Kidney (tissue), 14 donors: ENCODE results near the gene MIB1. TPM values are rescaled to one million over a fixed set of nuclear protein-coding genes. Genes with fewer than 3 reads are reported as not detected.

ENCODE experiments used
- DNase-seq, 5 donors: peaks; one replicate each; pipeline ENCODE4 v3.0.0-alpha.2; 2013 to 2020
- FAIRE-seq: peaks from 2 replicates; lab custom pipeline; 2012; peaks lifted over from hg19 to GRCh38; lab: Jason Lieb, UNC
- H3K27ac ChIP-seq, 2 donors: one replicate each; pipeline ENCODE4 v1.7.0; 2013; ENCODE audit warnings: low read depth in 2 of 2, low read length in 2 of 2, inconsistent platforms in 1 of 2
- H3K27me3 ChIP-seq: one replicate; pipeline ENCODE4 v1.7.1; 2013; ENCODE audit warnings: low read length, inconsistent platforms; ENCODE audit not compliant: control insufficient read depth, insufficient read depth
- H3K36me3 ChIP-seq, 3 donors: one replicate each; pipeline versions ENCODE4 v1.7.0 to v1.7.1; 2013; ENCODE audit warnings: low read length in 3 of 3, control low read depth in 1 of 3, inconsistent platforms in 1 of 3; ENCODE audit not compliant: insufficient read depth in 3 of 3, control insufficient read depth in 2 of 3
- H3K4me1 ChIP-seq, 3 donors: one replicate each; pipeline versions ENCODE4 v1.7.0 to v1.7.1; 2013; ENCODE audit warnings: low read length in 3 of 3, inconsistent platforms in 1 of 3, low read depth in 1 of 3; ENCODE audit not compliant: control insufficient read depth in 2 of 3, insufficient read depth in 2 of 3
- H3K4me3 ChIP-seq, 3 donors: one replicate each; pipeline versions ENCODE4 v1.7.0 to v1.8.1; 2013; ENCODE audit warnings: low read length in 3 of 3, control low read depth in 1 of 3, inconsistent platforms in 1 of 3
- H3K9ac ChIP-seq, 3 donors: one replicate each; pipeline versions ENCODE4 v1.7.0 to v1.7.1; 2013; ENCODE audit warnings: low read length in 3 of 3, control low read depth in 1 of 3, inconsistent platforms in 1 of 3
- H3K9me3 ChIP-seq, 3 donors: one replicate each; pipeline versions ENCODE4 v1.7.0 to v1.7.1; 2013; ENCODE audit warnings: low read length in 3 of 3, control low read depth in 1 of 3, inconsistent platforms in 1 of 3; ENCODE audit not compliant: control insufficient read depth in 2 of 3, insufficient read depth in 1 of 3
- intact Hi-C: fragments of 100-400 bp; cut with DNase I; formaldehyde crosslinking; loops from one replicate; pipeline ENCODE4 v1.11.1; 2022
- polyA plus RNA-seq: library from polyadenylated mRNA; stranded (reverse); fragments of 350-450 nt; fragmentation: Illumina TruSeq; extraction: RNeasy Lipid Tissue Mini Kit (QIAGEN cat#74804); gene quantifications from one replicate; pipeline ENCODE4 v1.2.3, GENCODE V29; 2014; ENCODE audit warnings: low read depth, low replicate concordance; ENCODE audit not compliant: insufficient read depth
- total RNA-seq: library from RNA; stranded (reverse); fragmentation: NEBNext Ultra II Directional; extraction: Animal tissue kit (Norgen Biotek cat#: 25700); gene quantifications from one replicate; pipeline ENCODE4 v1.2.1, GENCODE V29; 2021
- TF ChIP-seq, protein P1 (sequence below): IDR thresholded peaks from 3 replicates; pipeline ENCODE4 v1.5.1; 2012; ENCODE audit warnings: mild to moderate bottlenecking, moderate library complexity, borderline replicate concordance; ENCODE audit not compliant: insufficient read depth; ENCODE audit errors: extremely low read depth
- donor health status: control.
- donor health status: control.
- donor health status: control.
- donor health status: control.
- donor health status: control.
- donor health status: DM: yes; HTN: yes; CAD: no.
- donor health status: Normal renal cell carcinoma (clear cell type).

Gene MIB1
- total and polyA plus RNA-seq, 2 donors from 2014 or later, result 4.5 to 38.6 TPM

DNA sequence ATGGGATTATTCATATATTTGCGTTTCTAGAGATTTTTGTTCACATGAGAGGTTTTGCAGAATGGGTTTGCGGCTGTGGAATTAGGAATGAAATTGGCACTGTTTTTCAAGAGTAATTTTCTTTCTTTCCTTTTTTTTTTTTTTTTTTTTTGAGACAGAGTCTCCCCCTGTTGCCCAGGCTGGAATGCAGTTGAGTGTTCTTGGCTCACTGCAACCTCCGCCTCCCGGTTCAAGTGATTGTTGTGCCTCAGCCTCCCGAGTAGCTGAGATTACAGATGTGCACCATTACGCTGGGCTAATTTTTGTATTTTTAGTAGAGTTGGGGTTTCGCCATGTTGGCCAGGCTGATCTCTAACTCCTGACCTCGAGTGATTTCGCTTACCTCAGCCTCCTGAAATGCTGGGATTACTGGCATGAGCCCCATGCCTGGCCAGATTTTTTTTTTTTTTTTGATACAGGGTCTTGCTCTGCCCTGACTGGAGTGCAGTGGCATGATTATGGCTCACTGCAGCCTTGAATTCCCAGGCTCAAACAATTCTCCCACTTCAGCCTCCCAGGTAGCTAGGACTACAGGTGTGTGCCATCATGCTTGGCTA is 65.3 kb downstream of the MIB1 start:
- H3K9ac ChIP-seq, result no peak overlapping the region
- H3K4me1 ChIP-seq, result no peaks in the 10 kb centered on the region
- FAIRE-seq (no peak), DNase-seq (no peak)
- peaks cover 2 to 8% (median 4%) of the 10 kb centered on the region in 3 donors for H3K36me3 ChIP-seq
- no peaks in the 10 kb centered on the region for H3K27me3 ChIP-seq
- no peak overlapping the region for H3K27ac ChIP-seq
- intact Hi-C loops, result no loop called here
- H3K4me3 ChIP-seq, result no peak overlapping the region
- TF ChIP-seq, protein P1, sequence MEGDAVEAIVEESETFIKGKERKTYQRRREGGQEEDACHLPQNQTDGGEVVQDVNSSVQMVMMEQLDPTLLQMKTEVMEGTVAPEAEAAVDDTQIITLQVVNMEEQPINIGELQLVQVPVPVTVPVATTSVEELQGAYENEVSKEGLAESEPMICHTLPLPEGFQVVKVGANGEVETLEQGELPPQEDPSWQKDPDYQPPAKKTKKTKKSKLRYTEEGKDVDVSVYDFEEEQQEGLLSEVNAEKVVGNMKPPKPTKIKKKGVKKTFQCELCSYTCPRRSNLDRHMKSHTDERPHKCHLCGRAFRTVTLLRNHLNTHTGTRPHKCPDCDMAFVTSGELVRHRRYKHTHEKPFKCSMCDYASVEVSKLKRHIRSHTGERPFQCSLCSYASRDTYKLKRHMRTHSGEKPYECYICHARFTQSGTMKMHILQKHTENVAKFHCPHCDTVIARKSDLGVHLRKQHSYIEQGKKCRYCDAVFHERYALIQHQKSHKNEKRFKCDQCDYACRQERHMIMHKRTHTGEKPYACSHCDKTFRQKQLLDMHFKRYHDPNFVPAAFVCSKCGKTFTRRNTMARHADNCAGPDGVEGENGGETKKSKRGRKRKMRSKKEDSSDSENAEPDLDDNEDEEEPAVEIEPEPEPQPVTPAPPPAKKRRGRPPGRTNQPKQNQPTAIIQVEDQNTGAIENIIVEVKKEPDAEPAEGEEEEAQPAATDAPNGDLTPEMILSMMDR, result no peak
- peaks cover 0 to 7% (median 0%) of the 10 kb centered on the region in 3 donors for H3K9me3 ChIP-seq

DNA sequence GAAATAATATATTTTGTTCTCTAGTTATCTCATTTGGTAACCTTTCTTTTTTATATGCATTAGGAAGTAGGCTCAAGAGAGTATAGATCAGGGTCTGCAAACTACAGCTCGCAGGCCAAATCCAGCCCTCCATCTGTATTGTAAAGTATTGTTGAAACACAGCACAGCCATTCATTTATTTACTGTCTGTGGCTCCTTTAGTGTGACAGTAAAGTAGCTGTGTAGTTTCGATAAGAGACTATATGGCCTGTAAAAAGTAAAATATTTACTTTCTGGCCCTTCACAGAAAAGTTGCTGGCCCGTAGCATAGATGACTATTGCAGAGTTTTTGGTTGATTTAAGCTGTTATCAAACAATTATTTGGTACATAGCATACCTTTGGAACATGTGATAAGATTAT is 67.6 kb downstream of the MIB1 start:
- TF ChIP-seq, protein P1, result no peak
- FAIRE-seq (no peak), DNase-seq (no peak)
- Histone ChIP-seq H3K4me3 (no peak overlapping the region), H3K9me3 (peaks cover 0 to 7% (median 0%) of the 10 kb centered on the region in 3 donors), H3K4me1 (no peaks in the 10 kb centered on the region), H3K9ac (no peak overlapping the region), H3K27me3 (no peaks in the 10 kb centered on the region), H3K36me3 (peaks cover 0 to 8% (median 4%) of the 10 kb centered on the region in 3 donors), H3K27ac (no peak overlapping the region)
- intact Hi-C loops, result no loop called here

DNA sequence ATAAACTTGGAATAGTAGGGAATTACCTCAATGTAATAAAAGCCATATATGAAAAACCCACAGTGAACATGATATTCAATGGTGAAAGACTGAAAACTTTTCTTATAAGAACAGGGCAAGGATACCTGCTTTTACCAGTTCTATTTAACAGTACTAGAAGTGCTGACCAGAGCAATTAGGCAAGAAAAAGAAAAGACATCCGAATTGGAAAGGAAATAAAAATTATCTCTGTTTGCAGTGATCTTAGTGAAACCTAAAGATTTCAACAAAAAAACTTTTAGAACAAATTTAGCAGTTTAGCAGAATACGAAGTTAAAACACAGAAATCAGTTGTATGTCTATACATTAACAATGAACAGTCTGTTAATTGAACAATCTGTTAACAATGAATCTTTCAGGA is 69.1 kb downstream of the MIB1 start:
- Histone ChIP-seq H3K27me3 (no peaks in the 10 kb centered on the region), H3K4me1 (no peaks in the 10 kb centered on the region), H3K9me3 (peaks cover 0 to 7% (median 0%) of the 10 kb centered on the region in 3 donors), H3K4me3 (no peak overlapping the region), H3K9ac (no peak overlapping the region), H3K27ac (no peak overlapping the region), H3K36me3 (peaks cover 0 to 13% (median 2%) of the 10 kb centered on the region in 3 donors)
- TF ChIP-seq, protein P1, result no peak
- no peak for DNase-seq
- intact Hi-C loops, result no loop called here
- FAIRE-seq, result peak; percentile 53
